Fibroblast of lung (primary cell): Measurements from ENCODE around the gene FRMD4A. TPM values are rescaled to one million over a fixed set of nuclear protein-coding genes. Genes with fewer than 3 reads are reported as not detected.
A peak's percentile ranks its signal among the peaks of the same experiment; 100 is the strongest.

Source experiments
- DNase-seq, 2 donors: peaks; one replicate each; pipeline versions ENCODE4 v3.0.0 to v3.0.0-alpha.2; 2010; ENCODE audit warnings: low read depth in 2 of 2
- H2AFZ ChIP-seq: 2 replicates; pipeline ENCODE4 v1.5.1; 2012; ENCODE audit warnings: low read length, control low read depth, inconsistent platforms
- H3K27ac ChIP-seq: 2 replicates; pipeline ENCODE4 v1.5.1; 2011; ENCODE audit warnings: low read length, control low read depth; ENCODE audit not compliant: insufficient read depth
- H3K27me3 ChIP-seq: 2 replicates; pipeline ENCODE4 v1.5.1; 2011; ENCODE audit warnings: mild to moderate bottlenecking, low read length; ENCODE audit not compliant: control insufficient read depth, insufficient read depth
- H3K36me3 ChIP-seq: 2 replicates; pipeline ENCODE4 v1.5.1; 2011; ENCODE audit warnings: low read length; ENCODE audit not compliant: control insufficient read depth, insufficient read depth
- H3K4me1 ChIP-seq: 2 replicates; pipeline ENCODE4 v1.5.1; 2011; ENCODE audit warnings: low read length; ENCODE audit not compliant: control insufficient read depth, insufficient read depth; ENCODE audit errors: extremely low read depth
- H3K4me2 ChIP-seq: 2 replicates; pipeline ENCODE4 v1.5.1; 2011; ENCODE audit warnings: low read length, control low read depth; ENCODE audit not compliant: insufficient read depth; ENCODE audit errors: extremely low read depth
- H3K4me3 ChIP-seq, 4 experiments: fragments of 200-600 bp in 1 of 4; sonication (generic) in 1 of 4; replicated peaks in 1 of 4; 2 replicates each; pipeline ENCODE4 v1.5.1; 2011 to 2016; ENCODE audit warnings: low read length in 4 of 4, low read depth in 3 of 4, mild to moderate bottlenecking in 3 of 4, control low read depth in 2 of 4, inconsistent platforms in 1 of 4, mixed read lengths in 1 of 4; ENCODE audit not compliant: insufficient read depth in 1 of 4; ENCODE audit errors: control extremely low read depth in 1 of 4
- H3K79me2 ChIP-seq: 2 replicates; pipeline ENCODE4 v1.5.1; 2012; ENCODE audit warnings: mild to moderate bottlenecking, low read length, inconsistent platforms; ENCODE audit not compliant: control insufficient read depth, insufficient read depth
- H3K9ac ChIP-seq: 2 replicates; pipeline ENCODE4 v1.5.1; 2011; ENCODE audit warnings: mild to moderate bottlenecking, low read length, control low read depth; ENCODE audit not compliant: insufficient read depth
- H3K9me3 ChIP-seq: 2 replicates; pipeline ENCODE4 v1.5.1; 2012; ENCODE audit warnings: low read depth, low read length; ENCODE audit not compliant: control insufficient read depth, insufficient read depth
- H4K20me1 ChIP-seq: 2 replicates; pipeline ENCODE4 v1.5.1; 2011; ENCODE audit warnings: low read length; ENCODE audit not compliant: control insufficient read depth, insufficient read depth; ENCODE audit errors: extremely low read depth
- EZH2 ChIP-seq: IDR thresholded peaks from 2 replicates; pipeline ENCODE4 v1.5.1; 2012; ENCODE audit warnings: low read length, control low read depth, mild to moderate bottlenecking; ENCODE audit errors: missing control alignments
- polyA plus RNA-seq, 2 donors: library from polyadenylated mRNA; depleted of rRNA in 1 of 2; stranded (reverse) in 1 of 2; unstranded in 1 of 2; fragments of >200 nt; gene quantifications; 2 replicates each; pipeline ENCODE4 v1.2.1, GENCODE V29; 2011 to 2012; ENCODE audit warnings: missing spikeins in 1 of 2
- total RNA-seq: library from RNA; depleted of rRNA; stranded (reverse); fragments of >200 nt; gene quantifications from 2 replicates; pipeline ENCODE4 v1.2.1, GENCODE V29; 2014
- TF ChIP-seq, protein P1 (sequence below), 2 donors: IDR thresholded peaks in 1 of 2; conservative IDR thresholded peaks in 1 of 2; 1 replicate in 1 of 2; 2 replicates in 1 of 2; pipeline ENCODE4 v1.5.1; 2011 to 2012; ENCODE audit warnings: low read length in 2 of 2, control low read depth in 1 of 2, inconsistent platforms in 1 of 2, low read depth in 1 of 2, mild to moderate bottlenecking in 1 of 2

FRMD4A gene
- total and polyA plus RNA-seq, 2 donors (not counting 1 experiment from before 2014, with no cell fraction given): 26.9 to 63.6 TPM

DNA sequence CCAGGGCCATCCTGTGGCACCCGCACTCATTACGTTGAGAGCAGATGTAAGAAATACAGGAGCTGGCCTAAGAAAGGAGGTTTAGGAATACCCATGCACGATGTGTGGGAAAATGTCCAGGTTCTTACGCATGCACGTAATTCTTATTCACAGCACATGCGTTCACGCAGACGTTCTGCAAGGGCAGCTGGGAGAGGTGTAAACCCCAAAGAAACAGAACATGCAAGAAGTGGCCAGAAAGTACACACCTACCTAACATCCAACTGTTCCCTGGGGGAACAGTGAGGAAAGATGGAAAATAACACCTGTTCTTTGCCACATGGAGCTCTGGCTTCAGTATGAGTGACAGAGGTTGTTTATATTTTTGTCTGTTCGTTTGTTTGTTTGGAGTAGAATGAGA, 458.3 kb downstream of the FRMD4A start:
- Histone ChIP-seq H3K36me3 (no peaks in the 10 kb centered on the region), H3K9ac (no peak overlapping the region), H3K27me3 (no peaks in the 10 kb centered on the region), H3K9me3 (no peaks in the 10 kb centered on the region), H4K20me1 (no peaks in the 10 kb centered on the region), H3K4me1 (peaks cover 4% of the 10 kb centered on the region), H3K27ac (no peak overlapping the region), H3K79me2 (peaks cover 32% of the 10 kb centered on the region), H3K4me3 (no peak overlapping the region), H3K4me2 (no peak overlapping the region), H2AFZ (no peak overlapping the region)
- TF ChIP-seq, protein P1, sequence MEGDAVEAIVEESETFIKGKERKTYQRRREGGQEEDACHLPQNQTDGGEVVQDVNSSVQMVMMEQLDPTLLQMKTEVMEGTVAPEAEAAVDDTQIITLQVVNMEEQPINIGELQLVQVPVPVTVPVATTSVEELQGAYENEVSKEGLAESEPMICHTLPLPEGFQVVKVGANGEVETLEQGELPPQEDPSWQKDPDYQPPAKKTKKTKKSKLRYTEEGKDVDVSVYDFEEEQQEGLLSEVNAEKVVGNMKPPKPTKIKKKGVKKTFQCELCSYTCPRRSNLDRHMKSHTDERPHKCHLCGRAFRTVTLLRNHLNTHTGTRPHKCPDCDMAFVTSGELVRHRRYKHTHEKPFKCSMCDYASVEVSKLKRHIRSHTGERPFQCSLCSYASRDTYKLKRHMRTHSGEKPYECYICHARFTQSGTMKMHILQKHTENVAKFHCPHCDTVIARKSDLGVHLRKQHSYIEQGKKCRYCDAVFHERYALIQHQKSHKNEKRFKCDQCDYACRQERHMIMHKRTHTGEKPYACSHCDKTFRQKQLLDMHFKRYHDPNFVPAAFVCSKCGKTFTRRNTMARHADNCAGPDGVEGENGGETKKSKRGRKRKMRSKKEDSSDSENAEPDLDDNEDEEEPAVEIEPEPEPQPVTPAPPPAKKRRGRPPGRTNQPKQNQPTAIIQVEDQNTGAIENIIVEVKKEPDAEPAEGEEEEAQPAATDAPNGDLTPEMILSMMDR (conservative IDR thresholded peaks at IDR 0.05 in 1 of 2, IDR thresholded peaks at IDR 0.05 in 1 of 2; ENCODE audit: low read depth in 1 of 2, low read length in 2 of 2): no peak
- no peak for TF ChIP-seq EZH2
- DNase-seq: peak in 1 of 2 donors; percentile 28

GRCh38 chr10:13871776-13872175, 458.9 kb downstream of the FRMD4A start:
- Histone ChIP-seq H3K36me3 (no peaks in the 10 kb centered on the region), H4K20me1 (no peaks in the 10 kb centered on the region), H3K9me3 (no peaks in the 10 kb centered on the region), H3K4me1 (peaks cover 5% of the 10 kb centered on the region), H3K4me3 (no peak overlapping the region), H3K79me2 (peaks cover 28% of the 10 kb centered on the region), H3K27ac (no peak overlapping the region), H2AFZ (no peak overlapping the region), H3K27me3 (no peaks in the 10 kb centered on the region), H3K9ac (no peak overlapping the region), H3K4me2 (no peak overlapping the region)
- TF ChIP-seq, protein P1 (conservative IDR thresholded peaks at IDR 0.05 in 1 of 2, IDR thresholded peaks at IDR 0.05 in 1 of 2; ENCODE audit: low read depth in 1 of 2, low read length in 2 of 2): no peak
- TF ChIP-seq EZH2: no peak
- DNase-seq: no peak

DNA sequence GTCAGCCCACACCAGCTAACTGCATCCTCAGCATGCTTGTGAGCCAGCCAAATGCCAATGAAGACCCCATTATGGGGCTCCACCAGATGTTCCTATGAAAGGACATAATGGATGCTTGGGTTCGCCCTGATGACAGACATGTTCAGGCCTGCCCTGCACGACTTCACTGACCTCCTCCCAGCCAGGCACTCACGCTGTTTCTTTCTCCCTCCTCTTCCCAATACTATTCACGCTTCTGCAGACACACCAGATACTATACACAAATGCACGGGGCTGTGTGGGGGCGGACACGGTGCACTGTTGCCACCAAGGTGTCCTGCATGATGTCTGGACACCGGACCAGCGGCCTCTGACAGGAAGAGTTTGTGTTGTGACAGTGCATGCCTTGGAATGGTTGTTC, 459.7 kb downstream of the FRMD4A start:
- Histone ChIP-seq H3K4me1 (peaks cover 12% of the 10 kb centered on the region), H3K79me2 (peaks cover 28% of the 10 kb centered on the region), H3K4me2 (no peak overlapping the region), H3K9me3 (no peaks in the 10 kb centered on the region), H3K27me3 (no peaks in the 10 kb centered on the region), H3K36me3 (no peaks in the 10 kb centered on the region), H3K4me3 (no peak overlapping the region), H4K20me1 (no peaks in the 10 kb centered on the region), H2AFZ (no peak overlapping the region), H3K27ac (no peak overlapping the region), H3K9ac (no peak overlapping the region)
- DNase-seq: no peak
- no peak for TF ChIP-seq EZH2
- TF ChIP-seq, protein P1 (conservative IDR thresholded peaks at IDR 0.05 in 1 of 2, IDR thresholded peaks at IDR 0.05 in 1 of 2; ENCODE audit: low read depth in 1 of 2, low read length in 2 of 2): no peak
